Tibial nerve (tissue), 4 donors: ENCODE results near the gene ZBTB16. TPM values are rescaled to one million over a fixed set of nuclear protein-coding genes. Genes with fewer than 3 reads are reported as not detected.

Experiments
- DNase-seq, 2 donors: peaks; one replicate each; pipeline ENCODE4 v3.0.0-alpha.2; 2019; ENCODE audit warnings: low spot score in 2 of 2
- H3K27ac ChIP-seq, 4 donors: fragments of 200-600 bp; sonication (generic) in 3 of 4; one replicate each; pipeline ENCODE4 v1.5.1; 2017 to 2019; ENCODE audit warnings: mild to moderate bottlenecking in 1 of 4
- H3K27me3 ChIP-seq, 2 donors: fragments of 200-600 bp; sonication (generic) in 1 of 2; one replicate each; pipeline versions ENCODE4 v1.5.1 to v1.6.0; 2017 to 2019
- H3K36me3 ChIP-seq, 3 donors: fragments of 200-600 bp; sonication (generic); one replicate each; pipeline ENCODE4 v1.5.1; 2018 to 2019
- H3K4me1 ChIP-seq, 4 donors: fragments of 200-600 bp; sonication (generic) in 3 of 4; one replicate each; pipeline ENCODE4 v1.5.1; 2017 to 2019
- H3K4me3 ChIP-seq, 4 donors: fragments of 200-600 bp; sonication (generic) in 3 of 4; one replicate each; pipeline ENCODE4 v1.5.1; 2017 to 2019; ENCODE audit warnings: mild to moderate bottlenecking in 1 of 4, moderate library complexity in 1 of 4
- H3K9me3 ChIP-seq, 4 donors: fragments of 200-600 bp; sonication (generic) in 3 of 4; one replicate each; pipeline ENCODE4 v1.5.1; 2017 to 2019
- EP300 ChIP-seq, 2 donors: sonication (generic); formaldehyde crosslinking; IDR thresholded peaks; one replicate each; pipeline ENCODE4 v1.6.1; 2017; ENCODE audit warnings: antibody characterized with exemption in 2 of 2, mild to moderate bottlenecking in 1 of 2
- POLR2A ChIP-seq, 2 donors: fragments of 450-650 bp; IDR thresholded peaks; one replicate each; pipeline ENCODE4 v1.6.1; 2017; ENCODE audit warnings: antibody characterized with exemption in 2 of 2, mild to moderate bottlenecking in 2 of 2, moderate library complexity in 2 of 2
- WGBS, 2 donors: methylation state at CpG; one replicate each; pipeline ENCODE4 v1.1.5; 2018; 5-methylcytosine and 5-hydroxymethylcytosine counted together
- total RNA-seq, 4 donors: library from RNA; depleted of rRNA; stranded (reverse); fragments of >200 nt; gene quantifications; one replicate each; pipeline ENCODE4 v1.1.0, GENCODE V29; 2016
- TF ChIP-seq, protein P1 (sequence below), 5 experiments: fragments of 200-600 bp in 3 of 5; fragments of 450-650 bp in 2 of 5; sonication (generic) in 3 of 5; IDR thresholded peaks; one replicate each; pipeline ENCODE4 v1.5.1; 2016 to 2019; ENCODE audit warnings: antibody characterized with exemption in 5 of 5, mild to moderate bottlenecking in 3 of 5, moderate library complexity in 2 of 5

The ZBTB16 gene
- total RNA-seq, 4 donors from 2014 or later: 405 to 756 (median 580) TPM

GRCh38 chr11:114192841-114193389 lies 133.4 kb downstream of the ZBTB16 start:
- TF ChIP-seq EP300 (IDR thresholded peaks at IDR 0.05) (no peak), POLR2A (IDR thresholded peaks at IDR 0.05) (no peak)
- TF ChIP-seq, protein P1, sequence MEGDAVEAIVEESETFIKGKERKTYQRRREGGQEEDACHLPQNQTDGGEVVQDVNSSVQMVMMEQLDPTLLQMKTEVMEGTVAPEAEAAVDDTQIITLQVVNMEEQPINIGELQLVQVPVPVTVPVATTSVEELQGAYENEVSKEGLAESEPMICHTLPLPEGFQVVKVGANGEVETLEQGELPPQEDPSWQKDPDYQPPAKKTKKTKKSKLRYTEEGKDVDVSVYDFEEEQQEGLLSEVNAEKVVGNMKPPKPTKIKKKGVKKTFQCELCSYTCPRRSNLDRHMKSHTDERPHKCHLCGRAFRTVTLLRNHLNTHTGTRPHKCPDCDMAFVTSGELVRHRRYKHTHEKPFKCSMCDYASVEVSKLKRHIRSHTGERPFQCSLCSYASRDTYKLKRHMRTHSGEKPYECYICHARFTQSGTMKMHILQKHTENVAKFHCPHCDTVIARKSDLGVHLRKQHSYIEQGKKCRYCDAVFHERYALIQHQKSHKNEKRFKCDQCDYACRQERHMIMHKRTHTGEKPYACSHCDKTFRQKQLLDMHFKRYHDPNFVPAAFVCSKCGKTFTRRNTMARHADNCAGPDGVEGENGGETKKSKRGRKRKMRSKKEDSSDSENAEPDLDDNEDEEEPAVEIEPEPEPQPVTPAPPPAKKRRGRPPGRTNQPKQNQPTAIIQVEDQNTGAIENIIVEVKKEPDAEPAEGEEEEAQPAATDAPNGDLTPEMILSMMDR (IDR thresholded peaks at IDR 0.05): no peak
- peaks cover 0 to 55% (median 36%) of the 10 kb centered on the region in 4 donors for H3K4me1 ChIP-seq
- DNase-seq: no peak
- 84 to 85% methylated on average over 3 to 4 of the region's 4 CpGs for whole genome bisulfite sequencing, 2 donors
- peaks cover 0 to 72% (median 0%) of the 10 kb centered on the region in 3 donors for H3K36me3 ChIP-seq
- peak overlapping the region; percentile 2 to 67 (median 40) for H3K27ac ChIP-seq
- no peaks in the 10 kb centered on the region for H3K27me3 ChIP-seq
- H3K9me3 ChIP-seq: peaks cover 0 to 7% (median 0%) of the 10 kb centered on the region in 4 donors
- H3K4me3 ChIP-seq: no peak overlapping the region

DNA sequence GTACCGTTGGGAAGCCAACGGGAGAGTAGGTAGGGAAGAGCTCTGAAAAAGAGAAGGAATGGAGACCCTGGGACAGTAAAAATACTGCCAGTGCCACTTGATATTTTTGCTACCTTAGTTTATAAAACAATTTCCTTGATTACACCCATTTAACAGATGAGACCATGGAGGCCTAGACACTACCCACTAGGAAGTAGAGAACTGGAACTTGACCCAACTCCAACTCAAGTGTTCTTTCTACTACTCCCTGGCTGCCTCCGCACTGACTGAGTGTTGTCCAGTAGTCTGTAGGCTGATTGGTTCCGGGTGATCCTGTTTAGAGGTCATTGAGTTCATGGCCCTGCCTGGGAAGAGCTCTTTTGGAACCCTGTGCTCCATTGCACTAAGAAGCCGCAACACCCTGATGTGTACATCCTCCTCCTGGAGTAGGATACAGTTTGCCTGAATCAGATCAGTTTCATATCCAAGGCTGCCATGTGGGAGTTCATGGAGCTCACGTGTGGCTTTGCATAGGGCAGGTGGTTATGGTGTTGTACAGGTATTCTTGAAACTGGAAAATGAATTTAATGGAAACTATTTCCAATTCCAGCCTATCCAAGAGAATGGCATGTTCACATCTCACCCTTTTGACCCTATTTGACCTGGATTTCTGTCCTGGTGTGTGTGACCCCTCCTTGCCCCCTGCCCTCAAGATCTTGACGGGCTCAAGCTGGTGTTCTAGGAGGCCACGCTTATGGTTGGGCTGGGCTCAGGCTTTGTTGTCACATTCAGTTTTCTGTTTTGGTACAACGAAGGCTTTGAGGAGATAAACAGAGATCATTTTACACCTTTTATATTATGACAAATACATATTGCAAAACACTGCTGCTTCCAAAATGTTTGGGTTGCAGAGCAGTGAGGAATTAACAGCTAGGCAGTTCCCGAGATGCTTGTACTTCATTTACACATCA lies 134.5 kb downstream of the ZBTB16 start:
- Histone ChIP-seq H3K9me3 (peaks cover 0 to 7% (median 0%) of the 10 kb centered on the region in 4 donors), H3K4me3 (no peak overlapping the region), H3K36me3 (peaks cover 0 to 67% (median 0%) of the 10 kb centered on the region in 3 donors), H3K4me1 (peaks cover 0 to 66% (median 37%) of the 10 kb centered on the region in 4 donors), H3K27me3 (no peaks in the 10 kb centered on the region), H3K27ac (peak overlapping the region; percentile 31 to 87 (median 40))
- no peak for DNase-seq
- 80 to 84% methylated on average over 10 of the region's 10 CpGs for WGBS, 2 donors
- TF ChIP-seq, protein P1 (IDR thresholded peaks at IDR 0.05): no peak
- peak in 1 of 2 donors; percentile 41 for TF ChIP-seq EP300 (IDR thresholded peaks at IDR 0.05)

DNA sequence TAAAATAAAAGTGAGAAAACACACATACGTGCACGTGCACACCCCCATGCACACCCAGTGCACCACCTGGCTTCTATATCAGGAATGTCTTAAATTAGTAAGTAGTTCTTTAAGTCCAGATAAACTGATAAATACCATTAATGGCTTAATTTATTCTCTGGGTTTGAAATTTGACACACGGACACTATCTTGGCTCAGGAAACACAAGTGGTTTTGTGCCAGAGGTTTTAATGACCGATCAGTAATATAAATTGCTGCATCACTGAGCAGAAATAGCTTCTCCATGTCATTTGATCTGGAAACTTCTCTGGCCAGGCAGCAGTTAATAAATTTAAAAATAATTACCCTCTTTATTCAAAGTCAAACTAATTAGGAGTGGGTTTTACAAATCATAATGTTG lies 135.2 kb downstream of the ZBTB16 start:
- H3K27me3 ChIP-seq: no peaks in the 10 kb centered on the region
- H3K27ac ChIP-seq: peak overlapping the region in 2 of 4 donors; percentile 87 to 91
- peaks cover 0 to 64% (median 0%) of the 10 kb centered on the region in 3 donors for H3K36me3 ChIP-seq
- no peak for DNase-seq
- no peak for TF ChIP-seq EP300 (IDR thresholded peaks at IDR 0.05)
- TF ChIP-seq POLR2A (IDR thresholded peaks at IDR 0.05): no peak
- TF ChIP-seq, protein P1 (IDR thresholded peaks at IDR 0.05): no peak
- H3K9me3 ChIP-seq: peaks cover 0 to 7% (median 0%) of the 10 kb centered on the region in 4 donors
- peaks cover 0 to 71% (median 37%) of the 10 kb centered on the region in 4 donors for H3K4me1 ChIP-seq
- no peak overlapping the region for H3K4me3 ChIP-seq
- WGBS, 2 donors: 64 to 73% methylated on average over 4 of the region's 4 CpGs

DNA sequence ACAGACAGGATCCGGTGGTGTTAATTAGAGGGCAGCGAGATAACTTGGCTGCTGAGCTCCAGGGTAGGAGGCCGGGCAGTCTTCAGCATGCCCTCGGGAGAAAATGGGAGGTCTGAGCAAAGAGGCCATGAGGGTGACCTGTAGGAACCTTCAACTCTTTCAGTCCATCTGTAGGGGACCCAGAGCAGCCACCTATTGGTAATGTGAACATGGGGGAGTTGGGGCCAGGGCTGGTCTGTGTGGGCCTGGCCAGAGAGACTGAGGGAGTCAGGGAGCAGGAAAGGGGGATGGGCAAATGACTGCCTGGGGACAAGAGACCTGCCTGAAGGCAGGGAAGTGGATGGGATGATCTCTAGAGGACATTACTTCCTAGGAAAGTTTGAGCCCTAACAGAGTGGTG lies 135.6 kb downstream of the ZBTB16 start:
- H3K4me3 ChIP-seq: no peak overlapping the region
- H3K36me3 ChIP-seq: peaks cover 0 to 60% (median 0%) of the 10 kb centered on the region in 3 donors
- no peaks in the 10 kb centered on the region for H3K27me3 ChIP-seq
- 68 to 72% methylated on average over 4 of the region's 4 CpGs for WGBS, 2 donors
- DNase-seq: no peak
- H3K9me3 ChIP-seq: peaks cover 0 to 7% (median 0%) of the 10 kb centered on the region in 4 donors
- H3K27ac ChIP-seq: peak overlapping the region in 3 of 4 donors; percentile 67 to 91 (median 87)
- H3K4me1 ChIP-seq: peaks cover 0 to 71% (median 37%) of the 10 kb centered on the region in 4 donors
- TF ChIP-seq, protein P1 (IDR thresholded peaks at IDR 0.05): no peak
- TF ChIP-seq POLR2A (IDR thresholded peaks at IDR 0.05) (no peak), EP300 (IDR thresholded peaks at IDR 0.05) (no peak)
